Astrocyte of the spinal cord (primary cell): Measurements from ENCODE around the gene PDIA2.
A peak's percentile ranks its signal among the peaks of the same experiment; 100 is the strongest.

Experiments
- DNase-seq: peaks from one replicate; pipeline ENCODE4 v3.0.0; 2011; ENCODE audit warnings: low read depth, low spot score
- H3K4me3 ChIP-seq: 2 replicates; pipeline ENCODE4 v1.5.1; 2011; ENCODE audit warnings: low read depth, mild to moderate bottlenecking, low read length, moderate library complexity
- CTCF ChIP-seq: IDR thresholded peaks from 2 replicates; pipeline ENCODE4 v1.5.1; 2012; ENCODE audit warnings: low read depth, mild to moderate bottlenecking, low read length, inconsistent platforms
- in situ Hi-C: cut with HindIII; loops from 2 replicates; pipeline ENCODE4 v1.10.0; 2017; ENCODE audit warnings: low sequenced_read_pairs

Gene PDIA2

GRCh38 chr16:275041-275641, 7.8 kb upstream of the PDIA2 start:
- DNase-seq, result no peak
- in situ Hi-C loops, result no loop called here

GRCh38 chr16:275786-276232, 7.2 kb upstream of the PDIA2 start, which contains the start of gene RGS11:
Gene RGS11 (minus strand): TSS chr16:275944. CDS start chr16:275911, 33 bp downstream.
- TF ChIP-seq CTCF, result no peak
- DNase-seq, result no peak
- H3K4me3 ChIP-seq, result peak within 1 kb of the TSS; percentile 25
- in situ Hi-C loops, result no loop called here

More at GRCh38 chr16:275041-275641, 7.8 kb upstream of the PDIA2 start:
- no peak for TF ChIP-seq CTCF
- H3K4me3 ChIP-seq, result peak overlapping the region; percentile 25

GRCh38 chr16:276426-277077, 6.4 kb upstream of the PDIA2 start:
- DNase-seq, result no peak
- in situ Hi-C loops, result no loop called here
- H3K4me3 ChIP-seq, result no peak overlapping the region
- no peak for TF ChIP-seq CTCF

GRCh38 chr16:278863-279366, 4.0 kb upstream of the PDIA2 start:
- in situ Hi-C loops, result no loop called here
- no peak for DNase-seq
- H3K4me3 ChIP-seq, result no peak overlapping the region
- no peak for TF ChIP-seq CTCF

- no peak overlapping the region for H3K4me3 ChIP-seq
- TF ChIP-seq CTCF, result no peak
These were observed 3.4 kb upstream of the PDIA2 start for GRCh38 chr16:279531-279930.

GRCh38 chr16:280005-280460, 2.9 kb upstream of the PDIA2 start:
- H3K4me3 ChIP-seq, result no peak overlapping the region
- no peak for DNase-seq
- TF ChIP-seq CTCF, result no peak
- in situ Hi-C loops, result no loop called here

More at GRCh38 chr16:279531-279930, 3.4 kb upstream of the PDIA2 start:
- no peak for DNase-seq
- in situ Hi-C loops, result no loop called here
